HepG2 (cell line): ENCODE data around the gene COBLL1. TPM values are rescaled to one million over a fixed set of nuclear protein-coding genes. Genes with fewer than 3 reads are reported as not detected.

Source experiments
- CHCHD3 ChIP-seq: sonication (generic); formaldehyde crosslinking; IDR thresholded peaks from 2 replicates; pipeline ENCODE4 v1.8.0; 2022; ENCODE audit warnings: mild to moderate bottlenecking, missing genetic modification reagents, moderate library complexity
- EEA1 ChIP-seq: sonication (generic); formaldehyde crosslinking; IDR thresholded peaks from 2 replicates; pipeline ENCODE4 v1.5.1; 2020; ENCODE audit warnings: mild to moderate bottlenecking, missing genetic modification reagents, borderline replicate concordance
- FOXJ3 ChIP-seq: sonication (generic); formaldehyde crosslinking; IDR thresholded peaks from 2 replicates; pipeline ENCODE4 v1.4.0; 2020; ENCODE audit warnings: missing genetic modification reagents, mild to moderate bottlenecking, borderline replicate concordance
- KDM1A ChIP-seq: IDR thresholded peaks from 2 replicates; pipeline ENCODE4 v1.6.1; 2016; ENCODE audit warnings: missing compliant biosample characterization
- SNAI1 ChIP-seq: sonication (generic); formaldehyde crosslinking; IDR thresholded peaks from 2 replicates; pipeline ENCODE4 v1.5.0; 2020; ENCODE audit warnings: mild to moderate bottlenecking, missing genetic modification reagents, borderline replicate concordance
- UBTF ChIP-seq: sonication (generic); formaldehyde crosslinking; IDR thresholded peaks from 2 replicates; pipeline ENCODE4 v1.4.0; 2020; ENCODE audit warnings: mild to moderate bottlenecking, missing genetic modification reagents
- YEATS2 ChIP-seq: sonication (generic); formaldehyde crosslinking; IDR thresholded peaks from 2 replicates; pipeline ENCODE4 v1.4.0; 2020; ENCODE audit warnings: missing genetic modification reagents, borderline replicate concordance
- ZBTB39 ChIP-seq: sonication (generic); formaldehyde crosslinking; IDR thresholded peaks from 2 replicates; pipeline ENCODE4 v1.5.0; 2020; ENCODE audit warnings: missing genetic modification reagents
- ZNF207 ChIP-seq: fragments of 450-650 bp; IDR thresholded peaks from 2 replicates; pipeline ENCODE4 v1.6.1; 2016; ENCODE audit warnings: antibody characterized with exemption, borderline replicate concordance
- ZNF329 ChIP-seq: sonication (generic); formaldehyde crosslinking; IDR thresholded peaks from 2 replicates; pipeline ENCODE4 v1.9.0; 2021; ENCODE audit warnings: low read depth, mild to moderate bottlenecking, missing genetic modification reagents
- ZNF335 ChIP-seq: sonication (generic); formaldehyde crosslinking; IDR thresholded peaks from 2 replicates; pipeline ENCODE4 v1.4.0; 2020; ENCODE audit warnings: missing genetic modification reagents
- ZNF407 ChIP-seq: sonication (generic); formaldehyde crosslinking; IDR thresholded peaks from one replicate; pipeline ENCODE4 v1.5.1; 2020; ENCODE audit warnings: mild to moderate bottlenecking, missing genetic modification reagents; ENCODE audit errors: not compliant biosample characterization
- ZNF512 ChIP-seq: sonication (generic); formaldehyde crosslinking; IDR thresholded peaks from 2 replicates; pipeline ENCODE4 v1.4.0; 2020; ENCODE audit warnings: mild to moderate bottlenecking, missing genetic modification reagents
- polyA plus RNA-seq, 8 experiments: library from polyadenylated mRNA; depleted of rRNA in 3 of 8; stranded (reverse) in 7 of 8; unstranded in 1 of 8; fragments of >200 nt; fragmentation: Illumina TruSeq in 4 of 8; extraction: Trizol in 4 of 8; gene quantifications; 2 replicates each; pipeline versions ENCODE4 v1.2.1 to v1.2.3, GENCODE V29; 2011 to 2016; ENCODE audit warnings: low read depth in 4 of 8, missing spikeins in 1 of 8, mixed read lengths in 1 of 8; ENCODE audit not compliant: insufficient read depth in 1 of 8
- total RNA-seq, 5 experiments: library from RNA; depleted of rRNA; stranded (reverse); fragments of >200 nt; fragmentation: Illumina TruSeq; extraction: Trizol; gene quantifications; 2 replicates each; pipeline ENCODE4 v1.2.3, GENCODE V29; 2016; ENCODE audit warnings: low read depth in 1 of 5

Gene COBLL1
- total and polyA plus RNA-seq, 2 of the 13 experiments (the other 11 are each of a cell fraction or from before 2014, with no cell fraction given) = 32.6 to 86.8 TPM

- TF ChIP-seq ZNF407 (peak; percentile 77), UBTF (CRISPR knock-in tag) (peak; percentile 85), FOXJ3 (CRISPR knock-in tag) (peak; percentile 87), ZBTB39 (no peak), ZNF335 (CRISPR knock-in tag) (peak; percentile 63; the same call in 1 of the 2 replicates), SNAI1 (peak; percentile 94), ZNF512 (0 out of 2 replicates have a peak, but pooled peaks have one; percentile 16), ZNF207 (no peak), CHCHD3 (CRISPR knock-in tag) (peak; percentile 29; the same call in 1 of the 2 replicates), EEA1 (peak; percentile 58; the same call in 1 of the 2 replicates), YEATS2 (CRISPR knock-in tag) (peak; percentile 54; the same call in 1 of the 2 replicates), KDM1A (CRISPR knock-in tag) (peak; percentile 68; the same call in 1 of the 2 replicates), ZNF329 (CRISPR knock-in tag) (peak; percentile 44; the same call in 1 of the 2 replicates)
These were observed at the start of gene COBLL1 (continued) for GRCh38 chr2:164841719-164842623.
